ENCODE results near the gene SVOPL.
A peak's percentile ranks its signal among the peaks of the same experiment; 100 is the strongest.
"Not testable (repeated sequence)": the region's sequence is repeated elsewhere in the genome, so short reads cannot be mapped to it uniquely, and the experiment has no call there.

The SVOPL gene

GRCh38 chr7:138701537-138701923 is 368 bp upstream of the SVOPL start:
- no peak for DNase-seq (ENCODE audit: low read depth, low spot score)

GRCh38 chr7:138699661-138700060 is 1.5 kb downstream of the SVOPL start:
- DNase-seq (ENCODE audit: low read depth, low spot score) = no peak

GRCh38 chr7:138698281-138698680 is 2.9 kb downstream of the SVOPL start:
- DNase-seq (ENCODE audit: low read depth, low spot score) = no peak

- no peak for DNase-seq (ENCODE audit: low read depth, low spot score)
Measured at GRCh38 chr7:138697535-138698182, 3.5 kb downstream of the SVOPL start.

GRCh38 chr7:138695776-138696175 is 5.4 kb downstream of the SVOPL start:
- not testable (repeated sequence) for DNase-seq (ENCODE audit: low read depth, low spot score)

- no peak for DNase-seq (ENCODE audit: low read depth, low spot score)
Measured at GRCh38 chr7:138695106-138695505, 6.1 kb downstream of the SVOPL start.

- no peak for DNase-seq (ENCODE audit: low read depth, low spot score)
Measured at GRCh38 chr7:138691178-138691577, 10.0 kb downstream of the SVOPL start.

GRCh38 chr7:138690495-138690894 is 10.7 kb downstream of the SVOPL start:
- DNase-seq (ENCODE audit: low read depth, low spot score) = no peak

- not testable (repeated sequence) for DNase-seq (ENCODE audit: low read depth, low spot score)
Measured at GRCh38 chr7:138688037-138688436, 13.1 kb downstream of the SVOPL start.

- peak; percentile 77 for DNase-seq (ENCODE audit: low read depth, low spot score)
Measured at GRCh38 chr7:138684340-138684739, 16.8 kb downstream of the SVOPL start.

- DNase-seq (ENCODE audit: low read depth, low spot score) = no peak
Measured at GRCh38 chr7:138679793-138680192, 21.4 kb downstream of the SVOPL start.

- DNase-seq (ENCODE audit: low read depth, low spot score) = no peak
Measured at GRCh38 chr7:138670594-138670993, 30.6 kb downstream of the SVOPL start.

- DNase-seq (ENCODE audit: low read depth, low spot score) = no peak
Measured at GRCh38 chr7:138669364-138669763, 31.8 kb downstream of the SVOPL start.

GRCh38 chr7:138668946-138669345 is 32.2 kb downstream of the SVOPL start:
- DNase-seq (ENCODE audit: low read depth, low spot score) = no peak

GRCh38 chr7:138668229-138668596 is 32.9 kb downstream of the SVOPL start:
- DNase-seq (ENCODE audit: low read depth, low spot score) = no peak

GRCh38 chr7:138667535-138668228 is 33.5 kb downstream of the SVOPL start:
- DNase-seq (ENCODE audit: low read depth, low spot score) = no peak

- DNase-seq (ENCODE audit: low read depth, low spot score) = peak; percentile 48
Measured at GRCh38 chr7:138666385-138666784, 34.8 kb downstream of the SVOPL start.

- no peak for DNase-seq (ENCODE audit: low read depth, low spot score)
Measured at GRCh38 chr7:138665669-138666140, 35.5 kb downstream of the SVOPL start.

GRCh38 chr7:138665249-138665648 is 35.9 kb downstream of the SVOPL start:
- DNase-seq (ENCODE audit: low read depth, low spot score) = no peak

- DNase-seq (ENCODE audit: low read depth, low spot score) = peak; percentile 65
Measured at GRCh38 chr7:138663725-138664710, 37.1 kb downstream of the SVOPL start.

- no peak for DNase-seq (ENCODE audit: low read depth, low spot score)
Measured at GRCh38 chr7:138662991-138663320, 38.2 kb downstream of the SVOPL start.

All from astrocyte of the hippocampus (primary cell).